Central memory CD4-positive, alpha-beta T cell (primary cell): ENCODE measurements around the gene EBF3.

Experiments used
- DNase-seq: peaks from one replicate; pipeline ENCODE4 v3.0.0; 2022

Gene EBF3

GRCh38 chr10:129868449-129869035, 95.5 kb downstream of the EBF3 start:
- no peak for DNase-seq

- no peak for DNase-seq
Observed at GRCh38 chr10:129867631-129868179, 96.4 kb downstream of the EBF3 start.

GRCh38 chr10:129866894-129867293, 97.2 kb downstream of the EBF3 start:
- no peak for DNase-seq

- no peak for DNase-seq
Observed at GRCh38 chr10:129865960-129866359, 98.1 kb downstream of the EBF3 start.

GRCh38 chr10:129865413-129865812, 98.7 kb downstream of the EBF3 start:
- no peak for DNase-seq

- no peak for DNase-seq
Observed at GRCh38 chr10:129864601-129865126, 99.4 kb downstream of the EBF3 start.

- DNase-seq = no peak
Observed at GRCh38 chr10:129864082-129864481, 100.0 kb downstream of the EBF3 start.

GRCh38 chr10:129863201-129863663, 100.8 kb downstream of the EBF3 start:
- DNase-seq = no peak

GRCh38 chr10:129861776-129862531, 102.1 kb downstream of the EBF3 start:
- no peak for DNase-seq

- DNase-seq = no peak
Observed at GRCh38 chr10:129860396-129860795, 103.7 kb downstream of the EBF3 start.

- no peak for DNase-seq
Observed at GRCh38 chr10:129859536-129859935, 104.5 kb downstream of the EBF3 start.

GRCh38 chr10:129857242-129857960, 106.7 kb downstream of the EBF3 start:
- no peak for DNase-seq

- DNase-seq = no peak
Observed at GRCh38 chr10:129855836-129856563, 108.1 kb downstream of the EBF3 start.

- no peak for DNase-seq
Observed at GRCh38 chr10:129854796-129855705, 109.0 kb downstream of the EBF3 start.

- DNase-seq = no peak
Observed at GRCh38 chr10:129854158-129854557, 109.9 kb downstream of the EBF3 start.

GRCh38 chr10:129853562-129853903, 110.5 kb downstream of the EBF3 start:
- no peak for DNase-seq

- no peak for DNase-seq
Observed at GRCh38 chr10:129852829-129853561, 111.1 kb downstream of the EBF3 start.

- no peak for DNase-seq
Observed at GRCh38 chr10:129851941-129852640, 112.0 kb downstream of the EBF3 start.

- no peak for DNase-seq
Observed at GRCh38 chr10:129850790-129851189, 113.3 kb downstream of the EBF3 start.

GRCh38 chr10:129850316-129850715, 113.8 kb downstream of the EBF3 start:
- DNase-seq = no peak
